GM12878 (cell line): Measurements from ENCODE around the gene NR3C1. TPM values are rescaled to one million over a fixed set of nuclear protein-coding genes. Genes with fewer than 3 reads are reported as not detected.

Experiments used
- ATAC-seq: fragments of 200-7000 bp; cut with Tn5 transposase; 3 replicates; pipeline ENCODE4 v1.9.1; 2020; ENCODE audit warnings: mild to moderate bottlenecking, moderate library complexity
- BruUV-seq: library from RNA; stranded (reverse); fragments of 400-500 nt; replicated peaks from 2 replicates; lab custom pipeline; 2021; lab: Mats Ljungman, UMichigan
- CTCF ChIA-PET: fragments of 300-600 bp; sonication (Branson Sonifier 250); formaldehyde crosslinking; extraction: SDS; loops from one replicate; lab custom pipeline; 2021; ENCODE audit warnings: inconsistent platforms; lab: Yijun Ruan, JAX
- POLR2A ChIA-PET: fragments of 350-600 bp; formaldehyde crosslinking; extraction: SDS; loops from one replicate; lab custom pipeline; 2021; ENCODE audit warnings: inconsistent platforms; lab: Charles Lee
- RAD21 ChIA-PET: fragments of 300-600 bp; sonication (Branson Sonifier 250); formaldehyde crosslinking; loops from one replicate; lab custom pipeline; 2023; ENCODE audit warnings: antibody characterized with exemption; ENCODE audit not compliant: unreplicated experiment; lab: Charles Lee
- SMC1A ChIA-PET: fragments of 300-600 bp; sonication (Branson Sonifier 250); formaldehyde crosslinking; loops from one replicate; lab custom pipeline; 2023; ENCODE audit not compliant: unreplicated experiment, uncharacterized antibody; lab: Charles Lee
- DNase-seq: peaks from one replicate; pipeline ENCODE4 v3.0.0-alpha.2; 2011; ENCODE audit warnings: low read depth, low spot score
- FAIRE-seq: peaks from 3 replicates; lab custom pipeline; 2011; peaks lifted over from hg19 to GRCh38; lab: Jason Lieb, UNC
- H2AFZ ChIP-seq: 2 replicates; pipeline ENCODE4 v1.6.0; 2011; ENCODE audit warnings: low read depth, low read length, control low read depth; ENCODE audit not compliant: control insufficient read depth
- H3K27ac ChIP-seq: 2 replicates; pipeline ENCODE4 v1.5.1; 2011; ENCODE audit warnings: control low read depth; ENCODE audit not compliant: control insufficient read depth, insufficient read depth
- H3K27me3 ChIP-seq, 2 experiments: replicated peaks in 1 of 2; 2 replicates each; pipeline versions ENCODE4 v1.6.0 to v1.6.1; 2011; ENCODE audit warnings: low read length in 1 of 2; ENCODE audit not compliant: control insufficient read depth in 2 of 2, insufficient read depth in 2 of 2
- H3K36me3 ChIP-seq, 2 experiments: 2 replicates each; pipeline ENCODE4 v1.5.1; 2011; ENCODE audit warnings: low read length in 1 of 2; ENCODE audit not compliant: control insufficient read depth in 2 of 2, insufficient read depth in 2 of 2
- H3K4me1 ChIP-seq: 2 replicates; pipeline ENCODE4 v1.6.1; 2011; ENCODE audit warnings: mild to moderate bottlenecking, low read length, moderate library complexity, mixed read lengths; ENCODE audit not compliant: control insufficient read depth, insufficient read depth
- H3K4me2 ChIP-seq: 2 replicates; pipeline ENCODE4 v1.6.0; 2011; ENCODE audit warnings: control low read depth; ENCODE audit not compliant: control insufficient read depth, insufficient read depth
- H3K4me3 ChIP-seq: fragments of 200-600 bp; sonication (generic); 2 replicates; pipeline ENCODE4 v1.5.1; 2016
- H3K79me2 ChIP-seq: 2 replicates; pipeline ENCODE4 v1.6.0; 2011; ENCODE audit warnings: low read length; ENCODE audit not compliant: control insufficient read depth, insufficient read depth
- H3K9ac ChIP-seq: 2 replicates; pipeline ENCODE4 v1.8.0; 2011; ENCODE audit warnings: low read length, control low read depth, mixed read lengths; ENCODE audit not compliant: control insufficient read depth, insufficient read depth
- H3K9me3 ChIP-seq: replicated peaks from 3 replicates; pipeline ENCODE4 v1.5.1; 2011; ENCODE audit warnings: mild to moderate bottlenecking, low read length; ENCODE audit not compliant: control insufficient read depth, insufficient read depth
- H4K20me1 ChIP-seq: 2 replicates; pipeline ENCODE4 v1.6.0; 2011; ENCODE audit not compliant: control insufficient read depth, insufficient read depth
- CHD4 ChIP-seq: fragments of 200-600 bp; sonication (generic); IDR thresholded peaks from 2 replicates; pipeline ENCODE4 v1.6.1; 2016; ENCODE audit warnings: mild to moderate bottlenecking
- IKZF2 ChIP-seq, 2 experiments: fragments of 450-650 bp; IDR thresholded peaks; 2 replicates each; pipeline ENCODE4 v1.6.1; 2017; ENCODE audit warnings: mild to moderate bottlenecking in 2 of 2, moderate library complexity in 2 of 2
- MLLT1 ChIP-seq: fragments of 450-650 bp; IDR thresholded peaks from 2 replicates; pipeline ENCODE4 v1.6.1; 2016; ENCODE audit warnings: mild to moderate bottlenecking
- SKIL ChIP-seq: fragments of 450-650 bp; IDR thresholded peaks from 2 replicates; pipeline ENCODE4 v1.6.1; 2017; ENCODE audit warnings: mild to moderate bottlenecking, low read depth, inconsistent platforms; ENCODE audit not compliant: poor library complexity, severe bottlenecking
- SMARCA5 ChIP-seq: fragments of 450-650 bp; IDR thresholded peaks from 2 replicates; pipeline ENCODE4 v1.6.1; 2017; ENCODE audit warnings: mild to moderate bottlenecking
- WGBS: methylation state at CpG from one replicate; pipeline ENCODE4 v1.1.6; 2016; ENCODE audit warnings: low lambda C conversion rate; ENCODE audit not compliant: insufficient replicate concordance, insufficient coverage; ENCODE audit errors: missing lambda C conversion rate; 5-methylcytosine and 5-hydroxymethylcytosine counted together
- in situ Hi-C: fragments of 300-500 bp; cut with MboI; formaldehyde crosslinking; loops from 9 replicates; pipeline ENCODE4 v1.14.3; 2018; ENCODE audit warnings: mixed read lengths
- intact Hi-C: fragments of 100-400 bp; cut with micrococcal nuclease; formaldehyde crosslinking; loops from one replicate; pipeline ENCODE4 v1.14.2; 2022; ENCODE audit not compliant: unreplicated experiment
- polyA plus RNA-seq, 11 experiments: library from polyadenylated mRNA; depleted of rRNA in 4 of 11; unstranded in 6 of 11; stranded (reverse) in 5 of 11; fragments of >200 nt; fragmentation: Nextera tagmentation in 4 of 11; fragmentation: Illumina TruSeq in 1 of 11; extraction: Ambion mirVana in 4 of 11; extraction: Trizol in 1 of 11; gene quantifications; 1 replicate in 1 of 11; 2 replicates in 10 of 11; pipeline versions ENCODE4 v1.2.1 to v1.2.3, GENCODE V29; 2011 to 2016; ENCODE audit warnings: inconsistent platforms in 2 of 11, missing spikeins in 2 of 11, low read depth in 1 of 11
- total RNA-seq, 4 experiments: library from RNA; depleted of rRNA in 3 of 4; stranded (reverse); fragments of >200 nt in 3 of 4; fragmentation: Illumina TruSeq in 1 of 4; extraction: Trizol in 1 of 4; gene quantifications; 2 replicates each; pipeline versions ENCODE4 v1.2.1 to v1.2.3, GENCODE V29; 2013 to 2021

Gene NR3C1
- total and polyA plus RNA-seq, 10 of the 15 experiments (the other 5 are each of a cell fraction or from before 2014, with no cell fraction given), result 49.7 to 141 (median 109) TPM

DNA sequence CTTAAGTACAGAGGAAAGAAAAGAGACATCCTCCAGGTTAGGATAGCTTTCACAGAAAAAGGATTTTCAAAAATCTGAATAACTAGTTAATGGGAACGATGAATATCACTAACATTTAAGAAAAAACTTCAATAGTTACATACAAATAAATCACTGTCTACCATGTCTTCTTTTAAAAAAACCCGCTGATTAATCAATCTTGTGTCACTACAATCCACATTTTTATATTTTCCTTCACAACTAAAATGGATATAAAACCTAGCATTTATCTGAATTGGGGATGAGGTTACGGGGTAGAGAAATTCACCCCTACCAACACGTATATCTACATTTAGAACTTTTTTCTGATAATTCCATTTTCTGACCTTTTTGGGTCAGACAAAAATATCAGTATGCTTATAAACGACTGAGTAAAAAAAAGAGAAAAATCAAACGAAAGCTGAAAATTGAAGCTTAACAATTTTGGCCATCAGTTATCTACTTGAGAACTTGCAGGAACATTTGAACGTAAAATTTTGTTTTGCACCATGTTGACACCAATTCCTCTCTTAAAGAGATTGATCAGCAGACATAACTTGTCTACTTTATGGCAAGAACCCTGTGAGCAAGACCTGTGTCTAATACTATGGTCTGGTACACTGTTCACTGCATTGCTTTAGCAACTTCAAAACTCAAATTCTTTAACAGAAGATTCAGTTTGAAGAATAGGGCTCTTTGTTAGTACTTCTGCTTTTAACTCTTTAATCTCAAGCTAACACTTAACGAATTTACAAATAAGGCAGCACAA, 4.8 kb downstream of the NR3C1 start (continued):
- TF ChIP-seq SKIL, result peak; percentile 46

- no peak for FAIRE-seq
- in situ Hi-C loops (no loop called here), intact Hi-C loops (loop anchor here (2.0 kb wide), 1 partner anchor 43 kb away; no protein-coding TSS in a partner anchor)
- Histone ChIP-seq H3K9me3 (no peaks in the 10 kb centered on the region; the same call in 1 of the 3 replicates), H3K9ac (peak overlapping the region; percentile 92), H3K36me3 (peaks cover 0 to 16% of the 10 kb centered on the region in 2 experiments; a peak in 3 of 4 replicates), H4K20me1 (no peaks in the 10 kb centered on the region; the same call in 1 of the 2 replicates), H3K4me3 (peak overlapping the region; percentile 83), H2AFZ (no peak overlapping the region), H3K27ac (peak overlapping the region; percentile 93), H3K4me1 (no peaks in the 10 kb centered on the region), H3K27me3 (no peaks in the 10 kb centered on the region), H3K79me2 (peaks cover 100% of the 10 kb centered on the region), H3K4me2 (peak overlapping the region; percentile 84)
- RAD21 ChIA-PET, result interaction anchor here (0.6 to 10.9 kb wide), 15 partner anchors 8 to 395 kb away, joined by 3 to 121 read pairs (median 8); no protein-coding TSS in a partner anchor
- no peak for ATAC-seq
- POLR2A ChIA-PET, result interaction anchor here (0.6 to 1.9 kb wide), 8 partner anchors 36 to 192 kb away, joined by 3 to 7 read pairs (median 5); no protein-coding TSS in a partner anchor
- TF ChIP-seq CHD4 (no peak), MLLT1 (peak; percentile 9; the same call in 1 of the 2 replicates), SMARCA5 (no peak), IKZF2 (IDR thresholded peaks at IDR 0.05) (no peak)
- BruUV-seq, result no TSS peak
- no peak for DNase-seq
- CTCF ChIA-PET, result interaction anchor here (0.7 to 1.8 kb wide), 2 partner anchors 37 to 187 kb away, joined by 3 to 4 read pairs; no protein-coding TSS in a partner anchor
- 0% methylated on average over 2 of the region's 2 CpGs for WGBS
- SMC1A ChIA-PET, result interaction anchor here (0.6 to 9.1 kb wide), 12 partner anchors 8 to 395 kb away, joined by 3 to 70 read pairs (median 6); no protein-coding TSS in a partner anchor
These were observed 5.5 kb downstream of the NR3C1 start for GRCh38 chr5:143398053-143398355.
